Astrocyte (in vitro differentiated cells and primary cell): ENCODE results near the gene CYP27B1.
"Not testable (repeated sequence)": the region's sequence is repeated elsewhere in the genome, so short reads cannot be mapped to it uniquely, and the experiment has no call there.

Experiments
- CTCF ChIP-seq: IDR thresholded peaks from 2 replicates; pipeline ENCODE4 v1.5.1; 2011; ENCODE audit warnings: low read depth, mild to moderate bottlenecking, inconsistent platforms, low read length, moderate library complexity; ENCODE audit not compliant: insufficient read depth
- EZH2 ChIP-seq: IDR thresholded peaks from 2 replicates; pipeline ENCODE4 v1.6.1; 2012; ENCODE audit warnings: mild to moderate bottlenecking, low read length, inconsistent platforms; ENCODE audit not compliant: insufficient read depth

- not testable (repeated sequence) for TF ChIP-seq CTCF, EZH2
These were observed 44.9 kb downstream of the CYP27B1 start for GRCh38 chr12:57721846-57722608.
